ENCODE results near the gene SGK1.
"Not testable (repeated sequence)": the region's sequence is repeated elsewhere in the genome, so short reads cannot be mapped to it uniquely, and the experiment has no call there.

Gene SGK1

DNA sequence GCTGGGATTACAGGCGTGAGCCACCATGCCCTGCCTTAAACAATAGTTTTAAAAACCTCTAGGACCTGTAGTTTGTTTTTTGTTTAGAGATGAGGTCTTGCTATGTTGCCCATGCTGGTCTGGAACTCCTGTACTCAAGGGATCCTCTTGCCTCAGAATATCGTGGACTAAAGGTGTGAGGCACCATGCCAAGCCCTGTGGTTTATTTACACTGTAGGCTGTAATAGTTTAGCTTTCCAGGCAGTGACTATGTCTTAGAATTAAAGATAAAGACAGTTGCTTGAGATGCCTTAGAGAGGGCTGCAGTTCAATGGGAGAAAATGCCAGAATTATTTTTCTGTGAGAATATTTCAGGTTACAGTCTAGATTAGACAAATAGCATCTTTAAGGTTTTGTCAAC, 72.9 kb downstream of the SGK1 start:
- no peaks in the 10 kb centered on the region for H3K27me3 ChIP-seq (ENCODE audit: control insufficient read depth in 1 of 2, insufficient read depth in 2 of 2, low read length in 2 of 2)
- no peak overlapping the region for H3K9ac ChIP-seq (ENCODE audit: low read length in 2 of 2)
- H3K9me3 ChIP-seq (ENCODE audit: control insufficient read depth in 2 of 2, low read length in 2 of 2) = no peaks in the 10 kb centered on the region
- H3K4me1 ChIP-seq (ENCODE audit: control insufficient read depth, insufficient read depth, low read length) = no peaks in the 10 kb centered on the region
- no peaks in the 10 kb centered on the region for H3K36me3 ChIP-seq (ENCODE audit: control insufficient read depth in 2 of 2, insufficient read depth in 2 of 2, low read length in 2 of 2)
- H3K27ac ChIP-seq (ENCODE audit: low read length) = no peak overlapping the region
- no peak overlapping the region for H3K4me3 ChIP-seq (ENCODE audit: low read length in 2 of 2)

DNA sequence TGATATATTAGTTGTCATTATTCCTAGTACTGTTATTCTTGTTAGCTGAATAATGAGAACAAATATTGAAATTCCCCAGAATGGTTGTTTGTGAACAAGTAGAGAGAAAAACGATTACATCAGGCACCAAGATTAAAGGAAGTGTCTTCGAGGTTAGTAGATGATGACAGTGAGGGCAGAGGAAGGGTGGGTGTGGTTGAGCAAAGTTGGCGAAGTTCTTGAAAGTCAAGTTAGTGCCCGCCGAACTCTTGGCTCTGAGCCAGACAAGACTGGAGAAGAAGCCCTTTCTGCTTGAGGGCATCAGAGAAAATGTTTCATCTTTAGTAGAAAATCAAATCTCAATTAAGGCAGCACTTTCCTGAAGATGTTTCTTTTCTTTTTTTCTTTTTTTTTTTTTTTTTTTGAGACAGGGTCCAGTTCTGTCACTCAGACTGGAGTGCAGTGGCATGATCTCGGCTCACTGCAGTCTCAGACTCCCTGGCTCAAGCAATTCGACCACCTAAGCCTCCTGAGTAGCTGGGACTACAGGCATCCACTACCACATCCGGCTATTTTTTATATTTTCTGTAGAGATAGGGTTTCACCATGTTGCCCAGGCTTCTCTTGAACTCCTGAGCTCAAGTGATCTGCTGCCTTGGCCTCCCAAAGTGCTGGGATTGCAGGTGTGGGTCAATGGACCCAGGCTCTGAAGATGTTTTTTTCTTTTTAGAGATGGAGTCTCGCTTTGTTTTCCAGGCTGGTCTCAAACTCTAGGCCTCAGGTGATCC, 77.1 kb downstream of the SGK1 start:
- Histone ChIP-seq H3K4me3 (ENCODE audit: low read length in 2 of 2) (no peak overlapping the region), H3K9me3 (ENCODE audit: control insufficient read depth in 2 of 2, low read length in 2 of 2) (no peaks in the 10 kb centered on the region), H3K9ac (ENCODE audit: low read length in 2 of 2) (no peak overlapping the region), H3K36me3 (ENCODE audit: control insufficient read depth in 2 of 2, insufficient read depth in 2 of 2, low read length in 2 of 2) (no peaks in the 10 kb centered on the region), H3K27ac (ENCODE audit: low read length) (no peak overlapping the region), H3K4me1 (ENCODE audit: control insufficient read depth, insufficient read depth, low read length) (no peaks in the 10 kb centered on the region), H3K27me3 (ENCODE audit: control insufficient read depth in 1 of 2, insufficient read depth in 2 of 2, low read length in 2 of 2) (no peaks in the 10 kb centered on the region)

DNA sequence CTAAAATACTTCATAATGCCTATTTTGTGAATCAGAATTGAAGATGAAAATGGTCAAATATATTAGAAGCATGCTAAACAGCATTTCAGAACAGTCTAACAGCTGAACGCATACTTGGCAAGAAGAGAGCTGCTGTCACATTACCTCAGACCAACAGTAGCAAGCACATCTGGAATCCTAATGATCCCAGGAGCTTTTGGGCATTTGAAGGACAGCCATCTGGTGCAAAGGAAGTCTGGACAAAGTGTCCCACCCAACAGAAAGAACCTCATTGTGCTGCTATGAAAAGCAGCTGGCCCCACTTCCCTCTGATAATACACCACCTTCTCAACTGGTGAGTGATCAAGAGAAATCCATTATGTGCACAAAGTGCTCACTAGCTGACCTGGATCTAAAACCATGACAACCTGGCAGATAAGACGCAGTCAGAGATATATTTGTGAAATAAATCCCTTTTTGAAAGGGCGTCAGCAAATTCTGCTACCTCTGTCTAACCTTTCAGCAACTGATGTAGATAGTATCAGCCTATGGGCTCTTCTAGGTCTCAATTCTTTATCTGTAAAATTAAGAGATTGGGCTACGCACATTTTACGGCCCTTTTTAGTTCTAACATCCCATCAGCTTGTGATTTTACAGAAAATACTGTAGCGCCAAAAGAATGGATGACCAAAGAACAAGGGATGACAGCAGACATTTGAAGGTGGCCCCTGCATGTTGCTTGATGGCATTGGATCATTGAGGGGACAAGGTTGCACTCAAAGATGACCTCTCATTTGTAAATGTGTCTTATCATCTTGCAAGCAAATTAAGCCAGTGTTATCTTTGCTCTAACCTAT, 78.7 kb downstream of the SGK1 start:
- no peaks in the 10 kb centered on the region for H3K4me1 ChIP-seq (ENCODE audit: control insufficient read depth, insufficient read depth, low read length)
- H3K27ac ChIP-seq (ENCODE audit: low read length) = no peak overlapping the region

DNA sequence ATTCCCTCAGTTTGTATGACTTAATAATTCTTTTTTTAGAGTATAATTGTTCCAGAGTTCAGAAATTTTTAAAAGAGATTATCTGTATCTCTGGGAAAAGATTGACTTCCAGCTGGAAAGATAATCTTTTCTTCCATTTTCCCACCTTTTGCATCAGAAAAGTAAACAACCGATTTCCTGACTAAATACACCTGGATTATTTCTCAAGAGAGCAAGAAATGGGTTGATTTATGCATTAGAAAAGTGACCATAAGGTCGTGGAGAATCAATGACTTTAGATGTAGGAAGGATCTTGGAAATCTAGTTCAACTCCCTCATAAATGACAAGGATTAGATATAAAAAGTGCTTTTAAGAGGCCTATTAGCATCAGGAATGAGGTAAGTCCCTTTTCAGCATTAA, 79.9 kb downstream of the SGK1 start:
- Histone ChIP-seq H3K27ac (ENCODE audit: low read length) (no peak overlapping the region), H3K4me3 (ENCODE audit: low read length in 2 of 2) (no peak overlapping the region), H3K27me3 (ENCODE audit: control insufficient read depth in 1 of 2, insufficient read depth in 2 of 2, low read length in 2 of 2) (no peaks in the 10 kb centered on the region), H3K9me3 (ENCODE audit: control insufficient read depth in 2 of 2, low read length in 2 of 2) (no peaks in the 10 kb centered on the region), H3K36me3 (ENCODE audit: control insufficient read depth in 2 of 2, insufficient read depth in 2 of 2, low read length in 2 of 2) (no peaks in the 10 kb centered on the region), H3K9ac (ENCODE audit: low read length in 2 of 2) (no peak overlapping the region), H3K4me1 (ENCODE audit: control insufficient read depth, insufficient read depth, low read length) (no peaks in the 10 kb centered on the region)

More for the DNA sequence above, 78.7 kb downstream of the SGK1 start:
- no peak overlapping the region for H3K4me3 ChIP-seq (ENCODE audit: low read length in 2 of 2)
- H3K9me3 ChIP-seq (ENCODE audit: control insufficient read depth in 2 of 2, low read length in 2 of 2) = no peaks in the 10 kb centered on the region
- no peak overlapping the region for H3K9ac ChIP-seq (ENCODE audit: low read length in 2 of 2)
- H3K27me3 ChIP-seq (ENCODE audit: control insufficient read depth in 1 of 2, insufficient read depth in 2 of 2, low read length in 2 of 2) = no peaks in the 10 kb centered on the region
- H3K36me3 ChIP-seq (ENCODE audit: control insufficient read depth in 2 of 2, insufficient read depth in 2 of 2, low read length in 2 of 2) = no peaks in the 10 kb centered on the region

DNA sequence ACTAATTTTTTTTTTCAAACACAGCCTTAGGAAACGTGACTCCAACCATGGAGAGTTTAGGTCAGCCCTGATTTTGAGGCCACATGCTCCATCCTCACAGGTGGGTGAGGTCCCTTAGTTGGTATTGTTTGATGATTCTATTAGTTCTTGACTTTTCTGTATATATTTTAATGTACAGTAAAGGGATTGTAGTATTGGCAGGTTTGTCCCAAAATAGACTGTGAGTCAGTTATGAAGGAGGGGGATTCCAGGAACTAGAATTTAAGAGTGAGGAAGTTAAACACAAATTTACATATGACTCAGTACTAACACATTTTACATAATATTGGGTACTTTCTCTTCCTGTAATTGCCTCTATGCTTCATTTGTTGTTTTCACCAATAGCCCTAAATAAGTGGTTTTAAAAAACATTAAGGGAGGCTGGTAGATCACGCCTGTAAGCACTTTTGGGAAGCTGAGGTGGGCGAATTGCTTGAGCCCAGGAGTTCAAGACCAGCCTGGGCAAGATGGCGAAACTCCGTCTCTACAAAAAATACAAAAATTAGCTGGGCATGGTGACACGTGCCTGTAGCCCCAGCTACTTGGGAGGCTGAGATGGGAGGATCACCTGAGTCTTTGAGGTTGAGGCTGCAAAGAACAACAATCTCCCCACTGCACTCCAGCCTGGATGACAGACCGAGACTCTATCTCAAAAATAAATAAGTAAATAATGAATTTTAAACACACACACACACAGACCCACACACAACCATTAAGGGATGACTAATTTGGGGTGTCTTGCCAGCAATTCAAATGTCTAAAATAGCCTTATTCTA, 81.8 kb downstream of the SGK1 start:
- Histone ChIP-seq H3K4me3 (ENCODE audit: low read length in 2 of 2) (no peak overlapping the region), H3K36me3 (ENCODE audit: control insufficient read depth in 2 of 2, insufficient read depth in 2 of 2, low read length in 2 of 2) (no peaks in the 10 kb centered on the region), H3K9me3 (ENCODE audit: control insufficient read depth in 2 of 2, low read length in 2 of 2) (no peaks in the 10 kb centered on the region), H3K27ac (ENCODE audit: low read length) (no peak overlapping the region), H3K27me3 (ENCODE audit: control insufficient read depth in 1 of 2, insufficient read depth in 2 of 2, low read length in 2 of 2) (no peaks in the 10 kb centered on the region), H3K4me1 (ENCODE audit: control insufficient read depth, insufficient read depth, low read length) (no peaks in the 10 kb centered on the region), H3K9ac (ENCODE audit: low read length in 2 of 2) (no peak overlapping the region)

DNA sequence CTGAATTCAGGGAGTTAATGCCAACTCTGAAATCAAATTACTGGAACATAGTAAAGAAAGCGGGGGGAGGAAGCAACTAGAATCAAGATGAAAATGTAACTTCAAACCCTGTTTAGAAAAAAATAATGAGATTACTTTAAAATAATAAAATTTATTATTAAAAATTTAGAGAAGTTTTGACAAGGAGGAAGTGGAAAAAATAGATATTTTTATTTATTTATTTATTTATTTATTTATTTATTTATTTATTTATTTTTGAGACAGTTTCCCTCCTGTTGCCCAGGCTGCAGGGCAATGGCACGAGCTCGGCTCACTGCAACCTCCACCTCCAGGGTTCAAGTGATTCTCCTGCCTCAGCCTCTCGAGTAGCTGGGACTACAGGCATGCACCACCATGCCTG, 82.6 kb downstream of the SGK1 start:
- H3K4me1 ChIP-seq (ENCODE audit: control insufficient read depth, insufficient read depth, low read length) = not testable (repeated sequence)

DNA sequence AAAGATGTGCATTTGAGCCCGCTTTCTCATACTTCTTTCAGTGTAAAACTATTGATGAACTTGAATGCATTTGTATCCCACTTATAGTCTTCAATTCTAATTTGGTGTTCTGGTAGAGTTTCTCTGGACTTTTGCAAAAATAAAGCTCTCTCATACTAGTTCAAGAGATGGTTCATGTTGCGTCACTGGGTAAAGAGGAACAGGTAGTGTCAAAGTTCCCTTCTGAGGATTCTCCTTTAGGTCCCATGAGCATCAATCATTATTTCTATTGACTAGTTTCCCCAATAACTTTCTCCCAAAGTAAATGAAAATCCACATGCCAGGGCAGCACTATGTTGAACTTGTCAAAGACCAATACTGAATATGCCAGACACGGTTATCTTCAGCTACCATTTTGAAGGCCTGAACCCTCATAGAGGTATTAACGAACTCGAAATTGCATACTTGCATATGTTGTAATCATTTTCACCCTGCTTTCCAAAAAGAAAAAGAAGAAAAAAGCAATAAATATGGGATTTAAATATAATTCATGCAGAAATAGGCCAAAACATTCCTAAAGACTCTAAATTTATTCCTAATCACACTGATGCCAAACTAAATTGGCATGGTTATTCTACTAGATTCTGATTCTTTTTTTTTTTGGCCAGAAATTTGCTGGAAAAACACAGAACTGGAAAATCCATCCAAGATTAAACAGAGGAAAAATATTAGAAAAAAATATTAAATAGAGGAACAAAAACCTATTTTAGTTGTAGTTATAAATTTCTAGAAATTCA, 84.5 kb downstream of the SGK1 start:
- Histone ChIP-seq H3K27ac (ENCODE audit: low read length) (no peak overlapping the region), H3K4me3 (ENCODE audit: low read length in 2 of 2) (no peak overlapping the region), H3K27me3 (ENCODE audit: control insufficient read depth in 1 of 2, insufficient read depth in 2 of 2, low read length in 2 of 2) (no peaks in the 10 kb centered on the region), H3K4me1 (ENCODE audit: control insufficient read depth, insufficient read depth, low read length) (no peaks in the 10 kb centered on the region), H3K36me3 (ENCODE audit: control insufficient read depth in 2 of 2, insufficient read depth in 2 of 2, low read length in 2 of 2) (no peaks in the 10 kb centered on the region), H3K9ac (ENCODE audit: low read length in 2 of 2) (no peak overlapping the region), H3K9me3 (ENCODE audit: control insufficient read depth in 2 of 2, low read length in 2 of 2) (no peaks in the 10 kb centered on the region)

More for the DNA sequence above, 82.6 kb downstream of the SGK1 start:
- H3K4me3 ChIP-seq (ENCODE audit: low read length in 2 of 2); H3K27ac ChIP-seq (ENCODE audit: low read length); H3K9me3 ChIP-seq (ENCODE audit: control insufficient read depth in 2 of 2, low read length in 2 of 2); H3K36me3 ChIP-seq (ENCODE audit: control insufficient read depth in 2 of 2, insufficient read depth in 2 of 2, low read length in 2 of 2); H3K27me3 ChIP-seq (ENCODE audit: control insufficient read depth in 1 of 2, insufficient read depth in 2 of 2, low read length in 2 of 2); H3K9ac ChIP-seq (ENCODE audit: low read length in 2 of 2): not testable (repeated sequence)

DNA sequence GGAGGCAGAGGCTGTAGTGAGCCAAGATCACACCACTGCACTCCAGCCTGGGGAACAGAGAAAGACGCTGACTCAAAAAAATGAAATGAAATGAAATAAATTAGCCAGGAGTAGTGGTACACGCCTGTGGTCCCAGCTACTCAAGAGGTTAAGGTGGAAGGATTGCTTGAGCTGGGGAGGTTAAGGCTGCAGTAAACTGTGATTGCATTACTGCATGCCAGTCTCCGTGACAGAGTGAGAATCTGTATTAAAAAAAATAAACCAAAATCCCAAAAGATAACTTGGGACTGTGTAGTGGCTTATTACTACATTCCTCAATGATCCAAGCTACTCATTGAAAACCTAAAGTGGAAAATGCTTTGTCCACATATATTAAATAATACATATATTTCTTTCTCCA, 87.0 kb downstream of the SGK1 start:
- Histone ChIP-seq H3K4me3 (ENCODE audit: low read length in 2 of 2) (no peak overlapping the region), H3K4me1 (ENCODE audit: control insufficient read depth, insufficient read depth, low read length) (no peaks in the 10 kb centered on the region), H3K36me3 (ENCODE audit: control insufficient read depth in 2 of 2, insufficient read depth in 2 of 2, low read length in 2 of 2) (no peaks in the 10 kb centered on the region), H3K27me3 (ENCODE audit: control insufficient read depth in 1 of 2, insufficient read depth in 2 of 2, low read length in 2 of 2) (no peaks in the 10 kb centered on the region), H3K9ac (ENCODE audit: low read length in 2 of 2) (no peak overlapping the region), H3K9me3 (ENCODE audit: control insufficient read depth in 2 of 2, low read length in 2 of 2) (no peaks in the 10 kb centered on the region), H3K27ac (ENCODE audit: low read length) (no peak overlapping the region)

DNA sequence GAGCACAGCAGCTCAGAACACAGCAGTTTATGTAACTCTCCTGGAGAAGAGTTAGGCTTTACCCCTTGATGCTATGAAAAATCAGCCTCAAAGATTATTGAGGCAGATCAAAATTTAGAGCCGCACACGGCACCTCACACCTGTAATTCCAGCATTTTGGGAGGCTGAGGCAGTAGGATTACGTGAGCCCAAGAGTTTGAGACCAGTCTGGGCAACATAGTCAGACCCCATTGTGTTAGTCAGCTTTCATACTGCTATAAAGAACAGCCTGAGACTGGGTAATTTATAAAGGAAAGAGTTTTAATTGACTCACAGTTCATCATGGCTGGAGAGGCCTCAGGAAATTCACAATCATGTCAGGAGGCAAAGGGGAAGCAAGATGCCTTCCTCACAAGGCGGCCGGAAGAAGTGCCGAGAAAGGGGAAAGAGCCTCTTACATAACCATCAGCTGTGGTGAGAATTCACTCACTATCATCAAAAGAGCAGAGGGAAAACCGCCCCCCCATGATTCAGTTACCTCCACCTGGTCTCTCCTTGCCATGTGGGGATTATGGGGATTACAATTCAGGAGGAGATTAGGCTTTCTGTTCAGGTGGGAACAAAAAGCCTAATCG, 87.7 kb downstream of the SGK1 start:
- no peak overlapping the region for H3K27ac ChIP-seq (ENCODE audit: low read length)
- H3K36me3 ChIP-seq (ENCODE audit: control insufficient read depth in 2 of 2, insufficient read depth in 2 of 2, low read length in 2 of 2) = no peaks in the 10 kb centered on the region
- no peaks in the 10 kb centered on the region for H3K27me3 ChIP-seq (ENCODE audit: control insufficient read depth in 1 of 2, insufficient read depth in 2 of 2, low read length in 2 of 2)
- H3K4me1 ChIP-seq (ENCODE audit: control insufficient read depth, insufficient read depth, low read length) = no peaks in the 10 kb centered on the region
- no peak overlapping the region for H3K4me3 ChIP-seq (ENCODE audit: low read length in 2 of 2)
- H3K9me3 ChIP-seq (ENCODE audit: control insufficient read depth in 2 of 2, low read length in 2 of 2) = no peaks in the 10 kb centered on the region
- no peak overlapping the region for H3K9ac ChIP-seq (ENCODE audit: low read length in 2 of 2)

DNA sequence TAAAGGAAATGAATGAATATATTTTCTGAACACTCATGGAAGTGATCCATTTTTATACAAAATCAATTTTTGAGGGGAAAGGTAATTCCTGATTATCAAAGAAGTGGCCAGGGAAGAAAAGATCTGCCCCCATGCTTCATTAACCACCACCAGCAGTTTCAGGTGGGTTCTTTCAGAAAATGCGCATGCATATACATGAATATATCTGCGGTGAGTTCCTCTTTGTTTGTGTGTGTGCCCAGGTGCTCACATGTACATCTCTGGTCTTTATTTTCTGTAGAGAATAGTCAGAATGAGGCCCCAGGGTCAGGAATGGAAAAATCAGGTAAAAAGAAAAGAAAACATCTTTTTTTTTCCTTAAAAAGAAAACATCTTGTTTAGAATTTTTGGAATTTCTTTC, 88.4 kb downstream of the SGK1 start:
- Histone ChIP-seq H3K4me3 (ENCODE audit: low read length in 2 of 2) (no peak overlapping the region), H3K27ac (ENCODE audit: low read length) (no peak overlapping the region), H3K9ac (ENCODE audit: low read length in 2 of 2) (no peak overlapping the region), H3K36me3 (ENCODE audit: control insufficient read depth in 2 of 2, insufficient read depth in 2 of 2, low read length in 2 of 2) (no peaks in the 10 kb centered on the region), H3K27me3 (ENCODE audit: control insufficient read depth in 1 of 2, insufficient read depth in 2 of 2, low read length in 2 of 2) (no peaks in the 10 kb centered on the region), H3K4me1 (ENCODE audit: control insufficient read depth, insufficient read depth, low read length) (no peaks in the 10 kb centered on the region), H3K9me3 (ENCODE audit: control insufficient read depth in 2 of 2, low read length in 2 of 2) (no peaks in the 10 kb centered on the region)

All from stomach smooth muscle (tissue), 2 donors.